Pancreas (tissue), 10 donors: ENCODE measurements around the gene KMT2D. TPM values are rescaled to one million over a fixed set of nuclear protein-coding genes. Genes with fewer than 3 reads are reported as not detected.

Experiments
- ATAC-seq, 4 donors: fragments of 200-7000 bp; cut with Tn5 transposase; one replicate each; pipeline versions ENCODE4 v1.8.0 to v1.9.1; 2020; ENCODE audit warnings: mild to moderate bottlenecking in 4 of 4, moderate library complexity in 4 of 4
- DNase-seq, 6 donors: peaks; one replicate each; pipeline ENCODE4 v3.0.0-alpha.2; 2020
- FAIRE-seq: peaks from 2 replicates; lab custom pipeline; 2012; peaks lifted over from hg19 to GRCh38; lab: Jason Lieb, UNC
- H3K27ac ChIP-seq, 4 donors: fragments of 200-600 bp; sonication (generic); 1 replicate in 3 of 4; 2 replicates in 1 of 4; pipeline versions ENCODE4 v1.5.0 to v1.8.0; 2020
- H3K27me3 ChIP-seq, 4 donors: fragments of 200-600 bp; one replicate each; pipeline ENCODE4 v1.8.0; 2021
- H3K36me3 ChIP-seq, 3 donors: fragments of 200-600 bp; sonication (generic) in 1 of 3; one replicate each; pipeline versions ENCODE4 v1.5.0 to v1.8.0; 2020 to 2021
- H3K4me1 ChIP-seq, 3 donors: fragments of 200-600 bp; one replicate each; pipeline ENCODE4 v1.8.0; 2021
- H3K4me3 ChIP-seq, 4 donors: fragments of 200-600 bp; sonication (generic) in 2 of 4; one replicate each; pipeline versions ENCODE4 v1.5.0 to v1.8.0; 2020 to 2021
- H3K9me3 ChIP-seq, 4 donors: fragments of 200-600 bp; one replicate each; pipeline ENCODE4 v1.8.0; 2021
- WGBS, 2 donors: extraction: QIAGEN DNeasy Blood & Tissue Kit; methylation state at CpG; one replicate each; pipeline ENCODE4 v1.1.7; 2013; 5-methylcytosine and 5-hydroxymethylcytosine counted together
- intact Hi-C, 3 donors: fragments of 100-400 bp; cut with DNase I; formaldehyde crosslinking; loops; one replicate each; pipeline versions ENCODE4 v1.11.1 to v1.14.2; 2022
- polyA plus RNA-seq, 2 donors: library from polyadenylated mRNA; stranded (reverse); fragments of 200-250 nt; gene quantifications; one replicate each; pipeline ENCODE4 v1.2.3, GENCODE V29; 2013
- total RNA-seq, 6 donors: library from RNA; stranded (reverse); fragmentation: NEBNext Ultra II Directional in 4 of 6; extraction: Animal tissue kit (Norgen Biotek cat#: 25700) in 4 of 6; gene quantifications; one replicate each; pipeline versions ENCODE4 v1.2.1 to v1.2.4, GENCODE V29; 2021 to 2023
- TF ChIP-seq, protein P1 (sequence below), 4 donors: fragments of 200-600 bp; sonication (generic) in 3 of 4; IDR thresholded peaks; one replicate each; pipeline versions ENCODE4 v1.5.0 to v1.8.0; 2021; ENCODE audit warnings: antibody characterized with exemption in 4 of 4
- donor health status: healthy with polysubstance abuse.
- donor health status: DM: no; HTN: no; CAD: no; lungs with moderate emphysema.
- donor health status: DM: no; HTN: no; CAD: no.
- donor health status: control.
- donor health status: control.
- donor health status: Bipolar disorder and iron deficiency.
- donor health status: DM: yes; HTN: yes; CAD: no.
- donor health status: DM: no; HTN: no; CAD: no.
- donor health status: DM: no; HTN: no; CAD: no.
- donor health status: DM: yes; HTN: yes; CAD: no.

The KMT2D gene
- total and polyA plus RNA-seq, 8 donors: 20.0 to 79.3 (median 39.5) TPM

- TF ChIP-seq, protein P1, sequence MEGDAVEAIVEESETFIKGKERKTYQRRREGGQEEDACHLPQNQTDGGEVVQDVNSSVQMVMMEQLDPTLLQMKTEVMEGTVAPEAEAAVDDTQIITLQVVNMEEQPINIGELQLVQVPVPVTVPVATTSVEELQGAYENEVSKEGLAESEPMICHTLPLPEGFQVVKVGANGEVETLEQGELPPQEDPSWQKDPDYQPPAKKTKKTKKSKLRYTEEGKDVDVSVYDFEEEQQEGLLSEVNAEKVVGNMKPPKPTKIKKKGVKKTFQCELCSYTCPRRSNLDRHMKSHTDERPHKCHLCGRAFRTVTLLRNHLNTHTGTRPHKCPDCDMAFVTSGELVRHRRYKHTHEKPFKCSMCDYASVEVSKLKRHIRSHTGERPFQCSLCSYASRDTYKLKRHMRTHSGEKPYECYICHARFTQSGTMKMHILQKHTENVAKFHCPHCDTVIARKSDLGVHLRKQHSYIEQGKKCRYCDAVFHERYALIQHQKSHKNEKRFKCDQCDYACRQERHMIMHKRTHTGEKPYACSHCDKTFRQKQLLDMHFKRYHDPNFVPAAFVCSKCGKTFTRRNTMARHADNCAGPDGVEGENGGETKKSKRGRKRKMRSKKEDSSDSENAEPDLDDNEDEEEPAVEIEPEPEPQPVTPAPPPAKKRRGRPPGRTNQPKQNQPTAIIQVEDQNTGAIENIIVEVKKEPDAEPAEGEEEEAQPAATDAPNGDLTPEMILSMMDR (IDR thresholded peaks at IDR 0.05): no peak
- 55 to 65% methylated on average over 3 of the region's 3 CpGs for WGBS, 2 donors
- FAIRE-seq (no peak), DNase-seq (no peak), ATAC-seq (no peak)
- no peak overlapping the region for H3K27ac ChIP-seq
- intact Hi-C loops: no loop called here
- no peak overlapping the region for H3K4me3 ChIP-seq
- H3K36me3 ChIP-seq: peaks cover 8 to 41% (median 23%) of the 10 kb centered on the region in 3 donors
- no peaks in the 10 kb centered on the region for H3K27me3 ChIP-seq
- H3K4me1 ChIP-seq: peaks cover 8 to 14% (median 11%) of the 10 kb centered on the region in 3 donors
- H3K9me3 ChIP-seq: no peaks in the 10 kb centered on the region
Observed at GRCh38 chr12:49104822-49105221, 44.2 kb upstream of the KMT2D start.

- DNase-seq (no peak), FAIRE-seq (no peak), ATAC-seq (no peak)
- Histone ChIP-seq H3K36me3 (peaks cover 8 to 41% (median 27%) of the 10 kb centered on the region in 3 donors), H3K27me3 (no peaks in the 10 kb centered on the region), H3K27ac (no peak overlapping the region), H3K4me3 (no peak overlapping the region), H3K4me1 (no peaks in the 10 kb centered on the region), H3K9me3 (no peaks in the 10 kb centered on the region)
- TF ChIP-seq, protein P1 (IDR thresholded peaks at IDR 0.05): no peak
- WGBS, 2 donors: 91 to 96% methylated on average over 6 of the region's 6 CpGs
- intact Hi-C loops: no loop called here
Observed at GRCh38 chr12:49100380-49100779, 39.8 kb upstream of the KMT2D start.

GRCh38 chr12:49098703-49099102 is 38.1 kb upstream of the KMT2D start:
- TF ChIP-seq, protein P1 (IDR thresholded peaks at IDR 0.05): no peak
- no peak overlapping the region for H3K27ac ChIP-seq
- intact Hi-C loops: no loop called here
- no peak for ATAC-seq
- FAIRE-seq: no peak
- H3K36me3 ChIP-seq: peaks cover under 1 to 35% (median 27%) of the 10 kb centered on the region in 3 donors
- H3K4me3 ChIP-seq: no peak overlapping the region
- no peak for DNase-seq
- 91 to 96% methylated on average over 2 of the region's 2 CpGs for WGBS, 2 donors
- peaks cover 0 to 7% (median 0%) of the 10 kb centered on the region in 3 donors for H3K4me1 ChIP-seq
- no peaks in the 10 kb centered on the region for H3K27me3 ChIP-seq
- H3K9me3 ChIP-seq: no peaks in the 10 kb centered on the region

DNA sequence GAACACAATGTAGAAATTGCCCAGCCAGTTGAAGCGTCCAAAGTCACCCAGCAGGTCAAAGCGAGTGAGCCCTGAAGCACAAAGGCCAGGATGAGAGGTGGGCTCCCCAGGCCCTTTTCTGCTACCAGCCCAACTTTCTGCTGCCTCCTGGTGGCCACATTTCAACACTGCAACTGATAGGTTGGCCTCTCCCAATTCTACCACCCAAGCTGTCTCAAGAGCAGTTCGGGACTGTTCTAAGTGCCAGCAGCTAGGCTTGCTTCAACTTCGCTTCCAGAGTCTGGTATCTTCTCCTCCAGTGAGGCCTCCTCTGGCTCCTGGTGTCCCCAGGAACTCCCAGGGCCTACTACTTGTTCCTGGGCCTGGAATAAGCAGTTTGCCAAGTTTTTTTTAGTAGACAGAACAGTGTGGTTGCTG is 37.4 kb upstream of the KMT2D start:
- Histone ChIP-seq H3K9me3 (no peaks in the 10 kb centered on the region), H3K36me3 (peaks cover 0 to 29% (median 27%) of the 10 kb centered on the region in 3 donors), H3K4me3 (no peak overlapping the region), H3K27me3 (no peaks in the 10 kb centered on the region), H3K27ac (no peak overlapping the region), H3K4me1 (peaks cover 0 to 7% (median 0%) of the 10 kb centered on the region in 3 donors)
- FAIRE-seq: no peak
- DNase-seq: peak in 3 of 6 donors; percentile 51 to 67 (median 56)
- TF ChIP-seq, protein P1 (IDR thresholded peaks at IDR 0.05): peak; percentile 51 to 72 (median 67)
- intact Hi-C loops: no loop called here
- ATAC-seq: peak; percentile 49 to 79 (median 72)
- WGBS, 2 donors: 65 to 78% methylated on average over 4 of the region's 4 CpGs

DNA sequence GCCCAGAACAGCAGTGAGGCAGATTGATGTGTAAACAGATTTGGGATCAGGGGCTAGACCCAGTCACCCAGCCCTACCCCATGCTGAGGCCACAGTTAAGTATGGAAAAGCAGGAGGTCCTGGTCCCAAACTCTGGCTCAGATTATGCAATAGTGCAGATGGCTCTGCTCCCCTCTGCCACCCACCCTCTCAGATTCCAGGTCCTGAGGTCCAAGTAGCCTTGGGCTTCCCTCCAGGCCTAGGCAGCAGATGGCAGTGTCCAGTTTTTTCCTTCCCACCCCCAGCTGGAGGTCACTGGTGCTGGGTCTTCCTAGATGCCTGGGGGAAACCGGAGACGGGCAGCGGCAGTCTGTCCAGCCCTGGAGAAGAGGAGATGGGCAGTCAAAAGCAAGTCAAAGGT is 36.8 kb upstream of the KMT2D start:
- Histone ChIP-seq H3K27ac (no peak overlapping the region), H3K4me1 (peaks cover 0 to 7% (median 0%) of the 10 kb centered on the region in 3 donors), H3K9me3 (no peaks in the 10 kb centered on the region), H3K36me3 (peaks cover 0 to 23% (median 22%) of the 10 kb centered on the region in 3 donors), H3K27me3 (peaks cover 0 to 3% (median 0%) of the 10 kb centered on the region in 4 donors), H3K4me3 (no peak overlapping the region)
- ATAC-seq: peak in 2 of 4 donors; percentile 13 to 41
- 43 to 78% methylated on average over 3 of the region's 3 CpGs for WGBS, 2 donors
- TF ChIP-seq, protein P1 (IDR thresholded peaks at IDR 0.05): no peak
- DNase-seq: no peak
- intact Hi-C loops: no loop called here
- FAIRE-seq: no peak
